ENCODE results near the gene ECHDC3. TPM values are rescaled to one million over a fixed set of nuclear protein-coding genes. Genes with fewer than 3 reads are reported as not detected.
A peak's percentile ranks its signal among the peaks of the same experiment; 100 is the strongest.
"Not testable (repeated sequence)": the region's sequence is repeated elsewhere in the genome, so short reads cannot be mapped to it uniquely, and the experiment has no call there.

ECHDC3 gene
- 161 TPM for total RNA-seq
- long read RNA-seq, transcript ECHDC3-201 (5 exons, 1,649 nt) = major isoform, 60 of 122 reads
- long read RNA-seq, partial matches to known transcripts = 19 of 122 reads
- long read RNA-seq, other reads (novel, unspliced or antisense) = 42 of 122 reads

GRCh38 chr10:11742009-11742778, at the start of gene ECHDC3:
Gene ECHDC3 (plus strand): TSS chr10:11742382. CDS start chr10:11742577, 195 bp downstream.
- peak; percentile 92 for DNase-seq (ENCODE audit: low spot score)

DNA sequence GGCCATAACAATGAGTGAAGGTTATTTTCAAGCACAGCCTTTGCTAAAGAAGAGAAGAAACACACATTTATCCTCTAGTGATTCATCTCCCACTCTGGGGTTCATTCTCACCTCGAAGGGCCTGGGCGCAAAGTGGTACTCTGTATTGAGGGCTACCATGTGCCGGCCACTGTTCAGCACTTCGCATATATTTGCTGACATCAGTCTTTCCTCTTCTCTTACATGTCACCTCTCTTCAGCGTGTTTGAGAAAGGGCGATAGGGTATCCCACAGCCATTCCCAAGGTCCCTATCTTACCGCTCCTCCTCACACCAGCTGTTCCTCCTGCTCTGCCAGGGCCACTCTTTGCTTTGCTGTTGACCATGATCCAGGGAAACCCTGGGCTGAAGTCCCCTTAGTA, 48.8 kb upstream of the ECHDC3 start:
- no peak for DNase-seq (ENCODE audit: low spot score)

GRCh38 chr10:11695779-11696178, 46.4 kb upstream of the ECHDC3 start:
- no peak for DNase-seq (ENCODE audit: low spot score)

GRCh38 chr10:11697718-11698527, 44.3 kb upstream of the ECHDC3 start:
- DNase-seq (ENCODE audit: low spot score) = no peak

DNA sequence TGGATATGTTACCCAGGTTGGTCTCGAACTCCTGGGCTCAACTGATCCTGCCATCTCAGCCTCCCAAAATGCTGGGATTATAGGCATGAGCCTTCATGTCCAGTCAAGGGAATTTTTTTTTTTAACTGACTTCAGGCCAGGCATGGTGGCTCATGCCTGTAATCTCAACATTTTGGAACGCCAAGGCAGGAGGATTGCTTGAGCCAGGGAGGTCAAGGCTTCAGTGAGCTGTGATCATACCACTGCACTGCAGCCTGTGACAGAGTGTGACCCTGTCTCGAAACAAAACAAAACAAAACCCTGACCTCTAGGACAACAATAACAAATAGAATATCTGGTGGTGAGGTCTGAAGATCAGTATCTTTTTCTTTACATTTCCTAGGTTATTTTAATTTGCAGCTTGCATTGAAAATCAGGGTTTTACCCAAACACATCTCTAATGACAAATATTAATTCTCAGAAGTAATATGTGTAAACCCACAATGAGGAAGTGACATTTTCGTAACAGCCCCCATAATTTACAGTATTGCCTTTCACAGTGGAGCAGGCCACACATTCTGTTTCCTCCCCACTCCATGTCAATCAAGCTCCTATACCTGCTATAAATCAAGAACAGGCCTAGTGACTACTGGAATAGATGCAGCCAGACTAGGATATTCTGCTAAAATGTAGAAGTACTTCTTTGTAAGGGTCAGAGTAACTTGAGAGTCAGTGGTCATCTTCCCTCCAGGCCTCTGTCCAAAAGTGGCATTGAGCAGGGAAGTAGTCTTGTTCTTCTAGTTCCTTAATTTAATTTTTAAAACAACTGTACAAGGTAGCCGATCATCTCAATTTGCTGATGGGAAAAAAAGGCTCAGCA, 43.3 kb upstream of the ECHDC3 start:
- DNase-seq (ENCODE audit: low spot score) = no peak

DNA sequence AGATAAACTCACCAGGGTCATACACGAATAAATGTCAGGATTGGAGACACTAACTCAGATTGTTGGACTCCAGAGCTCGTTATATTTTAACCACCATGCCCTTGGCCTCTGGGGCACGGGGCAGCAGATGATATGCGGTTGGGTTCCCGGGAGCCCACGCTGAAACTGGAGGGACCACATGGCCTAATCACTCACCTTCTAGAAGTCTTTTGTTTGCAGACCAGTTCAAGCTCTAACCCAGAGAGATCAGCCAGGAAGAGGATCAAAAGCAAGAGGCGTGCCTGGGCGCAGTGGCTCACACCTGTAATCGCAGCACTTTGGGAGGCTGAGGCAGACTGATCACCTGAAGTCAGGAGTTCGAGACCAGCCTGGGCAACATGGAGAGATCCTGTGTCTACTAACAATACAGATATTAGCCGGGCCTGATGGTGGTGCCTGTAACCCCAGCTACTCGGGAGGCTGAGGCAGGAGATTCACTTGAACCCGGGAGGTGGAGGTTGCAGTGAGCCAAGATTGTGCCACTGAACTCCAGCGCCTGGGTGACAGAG, 42.6 kb upstream of the ECHDC3 start:
- no peak for DNase-seq (ENCODE audit: low spot score)

DNA sequence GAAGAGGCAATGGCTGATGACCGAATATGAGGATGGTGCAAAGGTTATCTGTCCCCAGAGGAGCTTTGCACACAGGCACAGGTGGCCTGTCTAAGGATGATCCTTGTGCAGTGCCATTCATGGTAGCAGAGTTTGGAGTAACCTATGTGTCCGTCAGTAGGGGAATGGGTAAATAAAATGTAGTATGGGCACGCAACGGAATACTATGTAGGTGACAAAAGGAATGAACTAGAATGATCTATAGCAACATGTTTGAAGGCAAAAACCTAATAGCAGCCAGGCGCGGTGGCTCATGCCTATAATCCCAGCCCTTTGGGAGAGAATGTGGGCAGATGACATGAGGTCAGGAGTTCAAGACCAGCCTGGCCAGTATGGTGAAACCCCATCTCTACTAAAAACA, 41.6 kb upstream of the ECHDC3 start:
- DNase-seq (ENCODE audit: low spot score) = no peak

GRCh38 chr10:11701451-11702095, 40.6 kb upstream of the ECHDC3 start:
- no peak for DNase-seq (ENCODE audit: low spot score)

GRCh38 chr10:11702264-11702663, 39.9 kb upstream of the ECHDC3 start:
- DNase-seq (ENCODE audit: low spot score) = no peak

DNA sequence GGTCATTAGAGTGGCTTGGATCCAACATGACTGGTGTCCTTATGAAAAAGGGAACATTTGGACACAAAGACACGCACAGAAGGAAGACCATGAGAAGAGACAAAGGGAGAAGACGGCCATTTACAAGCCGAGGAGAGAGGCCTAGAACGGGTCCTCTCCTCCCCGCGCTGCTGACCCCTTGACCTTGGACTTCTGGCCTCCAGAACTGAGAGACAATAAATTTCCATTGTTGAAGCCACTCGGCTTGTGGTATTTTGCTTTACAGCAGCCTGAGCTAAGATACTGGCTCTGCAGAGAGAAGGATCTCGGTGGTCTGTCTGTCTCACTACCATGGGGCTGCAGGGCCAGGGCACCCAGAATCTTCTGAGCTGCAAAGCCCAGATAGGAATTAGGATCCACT, 38.1 kb upstream of the ECHDC3 start:
- DNase-seq (ENCODE audit: low spot score) = no peak

- no peak for DNase-seq (ENCODE audit: low spot score)
Measured at GRCh38 chr10:11705722-11706121, 36.5 kb upstream of the ECHDC3 start.

- DNase-seq (ENCODE audit: low spot score) = no peak
Measured at GRCh38 chr10:11706895-11707567, 35.2 kb upstream of the ECHDC3 start.

DNA sequence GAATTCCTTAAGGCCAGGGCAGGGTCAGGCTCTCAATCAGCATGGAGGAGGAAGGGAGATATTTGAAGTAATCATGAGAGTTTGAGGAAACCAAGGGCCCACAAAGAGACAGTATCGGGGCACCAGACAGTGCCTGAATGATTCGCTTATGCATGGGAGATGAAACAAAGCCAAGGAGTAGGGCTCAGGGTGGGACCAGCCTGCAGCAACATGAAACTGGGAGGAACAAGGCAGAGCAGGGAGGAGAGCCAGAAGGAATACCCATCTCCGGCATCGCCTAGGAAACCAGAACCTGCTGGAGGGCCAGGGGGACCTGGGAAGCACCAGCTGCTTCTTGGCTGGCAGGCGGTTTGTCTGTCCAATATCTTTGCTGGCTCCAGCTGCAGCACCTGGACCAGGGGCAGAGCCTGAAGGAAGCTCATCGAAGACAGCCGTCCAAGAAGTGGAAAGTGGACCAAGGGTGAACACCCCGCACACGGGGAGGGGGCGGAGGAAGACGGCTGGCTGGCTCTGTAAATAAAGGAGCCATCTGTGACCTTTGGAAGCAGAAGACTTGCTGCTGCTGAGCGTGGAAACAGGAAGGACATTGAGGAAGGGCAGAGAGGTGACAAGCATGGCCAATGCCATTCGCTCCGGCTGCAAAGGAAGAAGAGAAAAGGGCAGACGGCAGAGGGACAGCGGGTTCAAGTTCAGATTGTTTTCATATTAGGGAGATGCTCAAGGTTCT, 34.4 kb upstream of the ECHDC3 start:
- no peak for DNase-seq (ENCODE audit: low spot score)

- not testable (repeated sequence) for DNase-seq (ENCODE audit: low spot score)
Measured at GRCh38 chr10:11708801-11709200, 33.4 kb upstream of the ECHDC3 start.

DNA sequence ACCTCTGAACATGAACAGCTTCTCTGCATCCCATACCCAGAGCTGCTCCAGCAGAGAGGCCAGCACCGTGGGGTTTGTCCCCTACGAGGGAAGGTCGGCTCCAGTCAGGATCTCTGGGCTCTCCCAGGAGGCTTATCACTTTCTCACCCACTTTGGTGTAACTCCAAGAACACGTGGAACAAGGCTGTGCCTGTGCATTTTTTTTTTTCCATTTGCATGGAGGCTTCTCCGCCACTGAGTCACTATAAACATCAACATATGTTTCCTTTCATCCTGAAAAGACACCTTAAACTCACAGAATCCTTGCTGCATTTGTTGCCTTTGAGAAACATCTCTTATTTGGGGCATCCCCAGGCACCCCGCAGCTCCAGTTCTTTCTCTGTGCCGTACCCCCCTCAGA, 29.4 kb upstream of the ECHDC3 start:
- DNase-seq (ENCODE audit: low spot score) = no peak

GRCh38 chr10:11713186-11713743, 28.9 kb upstream of the ECHDC3 start:
- no peak for DNase-seq (ENCODE audit: low spot score)

- no peak for DNase-seq (ENCODE audit: low spot score)
Measured at GRCh38 chr10:11713963-11714362, 28.2 kb upstream of the ECHDC3 start.

- no peak for DNase-seq (ENCODE audit: low spot score)
Measured at GRCh38 chr10:11714750-11715365, 27.3 kb upstream of the ECHDC3 start.
